Liver (tissue), 9 donors: ENCODE measurements around the gene OLFML2B. TPM values are rescaled to one million over a fixed set of nuclear protein-coding genes. Genes with fewer than 3 reads are reported as not detected.

Source experiments
- DNase-seq: peaks from one replicate; pipeline ENCODE4 v3.0.0-alpha.2; 2017; ENCODE audit warnings: low spot score
- H3K27ac ChIP-seq, 2 donors: one replicate each; pipeline ENCODE4 v1.7.0; 2013; ENCODE audit warnings: inconsistent platforms in 2 of 2, low read length in 2 of 2, control low read depth in 1 of 2, low read depth in 1 of 2, mild to moderate bottlenecking in 1 of 2
- H3K27me3 ChIP-seq, 4 donors: one replicate each; pipeline versions ENCODE4 v1.6.1 to v1.7.0; 2013; ENCODE audit warnings: low read length in 3 of 4, inconsistent platforms in 1 of 4, mild to moderate bottlenecking in 1 of 4, moderate library complexity in 1 of 4; ENCODE audit not compliant: control insufficient read depth in 4 of 4, insufficient read depth in 4 of 4
- H3K36me3 ChIP-seq, 4 donors: one replicate each; pipeline versions ENCODE4 v1.6.1 to v1.7.0; 2013; ENCODE audit warnings: low read length in 3 of 4, mild to moderate bottlenecking in 3 of 4, low read depth in 1 of 4, moderate library complexity in 1 of 4; ENCODE audit not compliant: control insufficient read depth in 4 of 4, insufficient read depth in 3 of 4
- H3K4me1 ChIP-seq, 4 donors: one replicate each; pipeline versions ENCODE4 v1.6.1 to v1.7.0; 2013; ENCODE audit warnings: low read length in 3 of 4, mild to moderate bottlenecking in 3 of 4, moderate library complexity in 1 of 4; ENCODE audit not compliant: control insufficient read depth in 4 of 4, insufficient read depth in 4 of 4
- H3K4me3 ChIP-seq, 3 donors: one replicate each; pipeline versions ENCODE4 v1.6.1 to v1.7.0; 2013; ENCODE audit warnings: low read length in 3 of 3, control low read depth in 1 of 3, low read depth in 1 of 3, mild to moderate bottlenecking in 1 of 3
- H3K9ac ChIP-seq, 2 donors: one replicate each; pipeline ENCODE4 v1.7.0; 2013; ENCODE audit warnings: low read length in 2 of 2, mild to moderate bottlenecking in 2 of 2, moderate library complexity in 2 of 2, control low read depth in 1 of 2, low read depth in 1 of 2
- H3K9me3 ChIP-seq, 4 donors: one replicate each; pipeline versions ENCODE4 v1.6.1 to v1.7.0; 2013; ENCODE audit warnings: low read length in 3 of 4; ENCODE audit not compliant: control insufficient read depth in 4 of 4
- CTCF ChIP-seq: fragments of 150-350 bp; IDR thresholded peaks from 2 replicates; pipeline ENCODE4 v1.5.1; 2017; ENCODE audit warnings: improper control_type of control experiment, low read depth, low read length; ENCODE audit not compliant: missing input control
- EGR1 ChIP-seq, 2 donors: IDR thresholded peaks; 2 replicates each; pipeline ENCODE4 v1.6.1; 2016 to 2018; ENCODE audit warnings: antibody characterized with exemption in 2 of 2, low read depth in 2 of 2
- FOXA1 ChIP-seq: IDR thresholded peaks from 2 replicates; pipeline ENCODE4 v1.6.1; 2016; ENCODE audit warnings: antibody characterized with exemption
- FOXA2 ChIP-seq: IDR thresholded peaks from 2 replicates; pipeline ENCODE4 v1.6.1; 2016; ENCODE audit warnings: antibody characterized with exemption
- GABPA ChIP-seq, 2 donors: IDR thresholded peaks in 1 of 2; conservative IDR thresholded peaks in 1 of 2; 2 replicates each; pipeline ENCODE4 v1.6.1; 2016; ENCODE audit warnings: antibody characterized with exemption in 2 of 2, mild to moderate bottlenecking in 1 of 2, moderate library complexity in 1 of 2
- HNF4A ChIP-seq, 2 donors: conservative IDR thresholded peaks; 2 replicates each; pipeline ENCODE4 v1.6.1; 2016; ENCODE audit warnings: antibody characterized with exemption in 2 of 2, mild to moderate bottlenecking in 2 of 2
- JUND ChIP-seq, 2 donors: IDR thresholded peaks; 2 replicates each; pipeline ENCODE4 v1.6.1; 2016; ENCODE audit warnings: antibody characterized with exemption in 2 of 2
- RAD21 ChIP-seq, 2 donors: IDR thresholded peaks; 2 replicates each; pipeline ENCODE4 v1.6.1; 2016; ENCODE audit warnings: antibody characterized with exemption in 2 of 2, mild to moderate bottlenecking in 2 of 2
- REST ChIP-seq: IDR thresholded peaks from 2 replicates; pipeline ENCODE4 v1.6.1; 2016; ENCODE audit warnings: antibody characterized with exemption, mild to moderate bottlenecking
- RXRA ChIP-seq, 2 donors: IDR thresholded peaks; 2 replicates each; pipeline ENCODE4 v1.6.1; 2017 to 2018; ENCODE audit warnings: antibody characterized with exemption in 2 of 2, mild to moderate bottlenecking in 1 of 2
- SP1 ChIP-seq: IDR thresholded peaks from 2 replicates; pipeline ENCODE4 v1.6.1; 2018; ENCODE audit warnings: antibody characterized with exemption, mild to moderate bottlenecking
- TAF1 ChIP-seq: conservative IDR thresholded peaks from 2 replicates; pipeline ENCODE4 v1.6.1; 2016; ENCODE audit warnings: antibody characterized with exemption, mild to moderate bottlenecking
- YY1 ChIP-seq: IDR thresholded peaks from 2 replicates; pipeline ENCODE4 v1.6.1; 2016; ENCODE audit warnings: antibody characterized with exemption, mild to moderate bottlenecking
- WGBS: extraction: QIAGEN DNeasy Blood & Tissue Kit; methylation state at CpG from one replicate; pipeline ENCODE4 v1.1.7; 2013; 5-methylcytosine and 5-hydroxymethylcytosine counted together
- polyA plus RNA-seq, 2 donors: library from polyadenylated mRNA; stranded (reverse) in 1 of 2; unstranded in 1 of 2; fragments of 200-250 nt in 1 of 2; fragments of >200 nt in 1 of 2; fragmentation: Nextera tagmentation in 1 of 2; extraction: Ambion mirVana in 1 of 2; gene quantifications; one replicate each; pipeline versions ENCODE4 v1.2.1 to v1.2.3, GENCODE V29; 2013 to 2015
- total RNA-seq, 2 donors: library from RNA; depleted of rRNA; stranded (reverse); fragments of >200 nt; gene quantifications; one replicate each; pipeline ENCODE4 v1.2.3, GENCODE V29; 2014
- TF ChIP-seq, protein P1 (sequence below): IDR thresholded peaks from 2 replicates; pipeline ENCODE4 v1.6.1; 2016; ENCODE audit warnings: antibody characterized with exemption
- TF ChIP-seq, protein P2 (sequence below): IDR thresholded peaks from 2 replicates; pipeline ENCODE4 v1.6.1; 2016; ENCODE audit warnings: antibody characterized with exemption
- TF ChIP-seq, protein P3 (sequence below): IDR thresholded peaks from 2 replicates; pipeline ENCODE4 v1.6.1; 2016; ENCODE audit warnings: antibody characterized with exemption
- donor health status: healthy.
- donor health status: healthy.
- donor health status: healthy.
- donor health status: healthy.
- donor health status: healthy.

OLFML2B gene
- total and polyA plus RNA-seq, 4 donors, result 0.54 to 0.84 (median 0.74) TPM

DNA sequence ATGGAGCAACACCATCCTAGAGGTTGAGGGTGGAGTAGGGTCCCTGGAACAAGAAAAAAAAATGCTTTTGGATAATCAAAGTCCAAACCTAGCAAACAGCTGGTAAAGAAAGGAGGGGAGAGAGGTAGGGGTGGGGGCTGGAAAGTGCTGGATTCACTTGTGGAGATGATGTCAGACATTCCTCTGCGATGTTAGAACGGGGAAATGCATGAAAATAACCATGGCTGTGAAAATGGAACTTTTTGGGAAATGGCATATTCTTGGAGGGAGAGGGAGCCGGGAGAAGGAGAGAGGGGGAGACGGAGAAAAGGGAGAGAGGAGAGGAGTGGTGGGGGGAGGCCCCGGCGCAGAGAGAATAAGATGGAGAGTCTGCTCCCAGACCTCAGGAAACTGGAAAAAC is 53.6 kb downstream of the OLFML2B start:
- Histone ChIP-seq H3K27ac (no peak overlapping the region), H3K9ac (no peak overlapping the region), H3K4me1 (peaks cover 0 to 4% (median 0%) of the 10 kb centered on the region in 4 donors), H3K36me3 (peaks cover 0 to 10% (median 4%) of the 10 kb centered on the region in 4 donors), H3K27me3 (no peaks in the 10 kb centered on the region), H3K4me3 (no peak overlapping the region), H3K9me3 (no peaks in the 10 kb centered on the region)
- 90% methylated on average over 6 of the region's 6 CpGs for WGBS
- DNase-seq, result no peak
- no peak for TF ChIP-seq EGR1 (IDR thresholded peaks at IDR 0.05; ENCODE audit: low read depth in 2 of 2)
- TF ChIP-seq TAF1, result no peak
- TF ChIP-seq FOXA1, result no peak
- TF ChIP-seq, protein P1, sequence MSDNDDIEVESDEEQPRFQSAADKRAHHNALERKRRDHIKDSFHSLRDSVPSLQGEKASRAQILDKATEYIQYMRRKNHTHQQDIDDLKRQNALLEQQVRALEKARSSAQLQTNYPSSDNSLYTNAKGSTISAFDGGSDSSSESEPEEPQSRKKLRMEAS, result no peak
- TF ChIP-seq, protein P2, sequence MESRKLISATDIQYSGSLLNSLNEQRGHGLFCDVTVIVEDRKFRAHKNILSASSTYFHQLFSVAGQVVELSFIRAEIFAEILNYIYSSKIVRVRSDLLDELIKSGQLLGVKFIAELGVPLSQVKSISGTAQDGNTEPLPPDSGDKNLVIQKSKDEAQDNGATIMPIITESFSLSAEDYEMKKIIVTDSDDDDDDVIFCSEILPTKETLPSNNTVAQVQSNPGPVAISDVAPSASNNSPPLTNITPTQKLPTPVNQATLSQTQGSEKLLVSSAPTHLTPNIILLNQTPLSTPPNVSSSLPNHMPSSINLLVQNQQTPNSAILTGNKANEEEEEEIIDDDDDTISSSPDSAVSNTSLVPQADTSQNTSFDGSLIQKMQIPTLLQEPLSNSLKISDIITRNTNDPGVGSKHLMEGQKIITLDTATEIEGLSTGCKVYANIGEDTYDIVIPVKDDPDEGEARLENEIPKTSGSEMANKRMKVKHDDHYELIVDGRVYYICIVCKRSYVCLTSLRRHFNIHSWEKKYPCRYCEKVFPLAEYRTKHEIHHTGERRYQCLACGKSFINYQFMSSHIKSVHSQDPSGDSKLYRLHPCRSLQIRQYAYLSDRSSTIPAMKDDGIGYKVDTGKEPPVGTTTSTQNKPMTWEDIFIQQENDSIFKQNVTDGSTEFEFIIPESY, result no peak
- TF ChIP-seq JUND (IDR thresholded peaks at IDR 0.05), result no peak
- no peak for TF ChIP-seq RXRA (IDR thresholded peaks at IDR 0.05)
- no peak for TF ChIP-seq HNF4A (conservative IDR thresholded peaks at IDR 0.05)
- TF ChIP-seq CTCF, result no peak

GRCh38 chr1:161966067-161966466 is 57.6 kb downstream of the OLFML2B start:
- Histone ChIP-seq H3K27me3 (no peaks in the 10 kb centered on the region), H3K9ac (no peak overlapping the region), H3K36me3 (peaks cover 2 to 16% (median 7%) of the 10 kb centered on the region in 4 donors), H3K4me1 (no peaks in the 10 kb centered on the region), H3K27ac (no peak overlapping the region), H3K9me3 (no peaks in the 10 kb centered on the region), H3K4me3 (no peak overlapping the region)
- DNase-seq, result no peak
- WGBS, result 93% methylated on average over 4 of the region's 4 CpGs
- no peak for TF ChIP-seq FOXA2
- no peak for TF ChIP-seq TAF1
- TF ChIP-seq RAD21 (IDR thresholded peaks at IDR 0.05), result no peak
- TF ChIP-seq YY1, result no peak
- TF ChIP-seq, protein P3, sequence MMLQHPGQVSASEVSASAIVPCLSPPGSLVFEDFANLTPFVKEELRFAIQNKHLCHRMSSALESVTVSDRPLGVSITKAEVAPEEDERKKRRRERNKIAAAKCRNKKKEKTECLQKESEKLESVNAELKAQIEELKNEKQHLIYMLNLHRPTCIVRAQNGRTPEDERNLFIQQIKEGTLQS, result no peak
- TF ChIP-seq REST, result no peak
- no peak for TF ChIP-seq HNF4A (conservative IDR thresholded peaks at IDR 0.05)
- no peak for TF ChIP-seq CTCF
- no peak for TF ChIP-seq SP1
- TF ChIP-seq GABPA (IDR thresholded peaks at IDR 0.05 in 1 of 2, conservative IDR thresholded peaks at IDR 0.05 in 1 of 2), result no peak
